GM12875 (cell line): ENCODE measurements around the gene TP73.

Experiments
- H3K4me3 ChIP-seq: one replicate; pipeline ENCODE4 v1.5.1; 2011; ENCODE audit warnings: low read depth, low read length, control low read depth
- CTCF ChIP-seq: IDR thresholded peaks from 2 replicates; pipeline ENCODE4 v1.5.1; 2011; ENCODE audit warnings: low read depth, mild to moderate bottlenecking, control low read depth, inconsistent platforms, low read length, moderate library complexity, borderline replicate concordance; ENCODE audit not compliant: insufficient read depth

TP73 gene

GRCh38 chr1:3663999-3664699 lies 11.8 kb downstream of the TP73 start:
- peak overlapping the region; percentile 15 for H3K4me3 ChIP-seq

GRCh38 chr1:3664700-3665375 lies 12.5 kb downstream of the TP73 start:
- TF ChIP-seq CTCF = no peak
- H3K4me3 ChIP-seq = peak overlapping the region; percentile 1

More at GRCh38 chr1:3663999-3664699, 11.8 kb downstream of the TP73 start:
- TF ChIP-seq CTCF = no peak

- no peak for TF ChIP-seq CTCF
- no peak overlapping the region for H3K4me3 ChIP-seq
These were observed 15.8 kb downstream of the TP73 start for GRCh38 chr1:3668148-3668547.

GRCh38 chr1:3668585-3669300 lies 16.4 kb downstream of the TP73 start:
- no peak for TF ChIP-seq CTCF
- no peak overlapping the region for H3K4me3 ChIP-seq

- no peak for TF ChIP-seq CTCF
- H3K4me3 ChIP-seq = no peak overlapping the region
These were observed 17.1 kb downstream of the TP73 start for GRCh38 chr1:3669421-3669821.

- no peak for TF ChIP-seq CTCF
- H3K4me3 ChIP-seq = no peak overlapping the region
These were observed 17.7 kb downstream of the TP73 start for GRCh38 chr1:3669971-3670431.
